Left kidney (tissue), 2 donors: ENCODE results near the gene DGKQ. TPM values are rescaled to one million over a fixed set of nuclear protein-coding genes. Genes with fewer than 3 reads are reported as not detected.
A peak's percentile ranks its signal among the peaks of the same experiment; 100 is the strongest.
"Not testable (repeated sequence)": the region's sequence is repeated elsewhere in the genome, so short reads cannot be mapped to it uniquely, and the experiment has no call there.

Experiments used
- DNase-seq: peaks from one replicate; pipeline ENCODE4 v3.0.0-alpha.2; 2013
- polyA plus RNA-seq: library from polyadenylated mRNA; unstranded; fragments of 120-200 nt; gene quantifications from one replicate; pipeline ENCODE4 v1.2.1, GENCODE V29; 2013; ENCODE audit not compliant: insufficient read length

Gene DGKQ
- polyA plus RNA-seq, 1 donor = 5.8 TPM

DNA sequence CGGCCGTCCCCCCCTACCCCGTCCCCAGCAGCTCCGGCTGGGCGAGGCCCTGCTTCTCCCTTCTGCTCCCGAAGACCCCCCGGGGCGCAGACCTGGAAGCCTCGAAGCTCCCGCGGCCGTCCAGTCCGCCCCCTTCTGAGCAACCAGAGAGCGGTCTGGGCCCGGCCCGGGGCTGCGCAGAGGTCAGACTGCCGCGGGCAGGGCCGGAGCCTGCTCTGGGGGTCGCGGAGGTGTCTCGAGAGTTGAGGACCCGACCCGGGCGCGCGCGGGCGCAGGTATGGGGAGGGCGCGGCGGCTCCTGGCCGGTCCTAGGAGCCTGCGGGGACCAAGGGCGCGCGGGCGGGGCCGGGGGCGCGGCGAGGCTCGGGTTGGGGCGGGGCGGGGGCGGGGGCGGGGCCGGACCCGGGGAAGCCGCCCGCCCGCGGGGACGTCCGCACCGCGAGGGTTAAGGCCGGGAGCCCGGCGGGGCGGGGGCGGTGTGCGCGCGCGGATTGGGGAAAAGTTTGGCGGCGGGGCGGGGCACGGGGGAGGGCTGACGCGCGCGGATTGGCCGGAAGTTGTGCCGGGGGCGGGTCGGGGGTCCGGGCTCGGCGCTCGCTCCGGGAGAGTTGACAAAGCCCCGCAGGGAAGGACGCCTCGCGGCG lies 37.8 kb upstream of the DGKQ start, which contains the start of gene FGFRL1:
FGFRL1 (plus strand) TSS at position 605 of the 644 bp plus-strand sequence. CDS start 860 bp downstream, outside the sequence.
- peak; percentile 87 for DNase-seq

GRCh38 chr4:1010395-1011021 lies 37.1 kb upstream of the DGKQ start:
- DNase-seq = no peak

- no peak for DNase-seq
Observed at GRCh38 chr4:1009542-1010394, 36.4 kb upstream of the DGKQ start.

- no peak for DNase-seq
Observed at GRCh38 chr4:1008840-1009541, 35.6 kb upstream of the DGKQ start.

GRCh38 chr4:1006856-1007255 lies 33.5 kb upstream of the DGKQ start:
- DNase-seq = no peak

- no peak for DNase-seq
Observed at GRCh38 chr4:1004557-1005485, 31.5 kb upstream of the DGKQ start.

GRCh38 chr4:1004071-1004418 lies 30.7 kb upstream of the DGKQ start:
- DNase-seq = no peak

DNA sequence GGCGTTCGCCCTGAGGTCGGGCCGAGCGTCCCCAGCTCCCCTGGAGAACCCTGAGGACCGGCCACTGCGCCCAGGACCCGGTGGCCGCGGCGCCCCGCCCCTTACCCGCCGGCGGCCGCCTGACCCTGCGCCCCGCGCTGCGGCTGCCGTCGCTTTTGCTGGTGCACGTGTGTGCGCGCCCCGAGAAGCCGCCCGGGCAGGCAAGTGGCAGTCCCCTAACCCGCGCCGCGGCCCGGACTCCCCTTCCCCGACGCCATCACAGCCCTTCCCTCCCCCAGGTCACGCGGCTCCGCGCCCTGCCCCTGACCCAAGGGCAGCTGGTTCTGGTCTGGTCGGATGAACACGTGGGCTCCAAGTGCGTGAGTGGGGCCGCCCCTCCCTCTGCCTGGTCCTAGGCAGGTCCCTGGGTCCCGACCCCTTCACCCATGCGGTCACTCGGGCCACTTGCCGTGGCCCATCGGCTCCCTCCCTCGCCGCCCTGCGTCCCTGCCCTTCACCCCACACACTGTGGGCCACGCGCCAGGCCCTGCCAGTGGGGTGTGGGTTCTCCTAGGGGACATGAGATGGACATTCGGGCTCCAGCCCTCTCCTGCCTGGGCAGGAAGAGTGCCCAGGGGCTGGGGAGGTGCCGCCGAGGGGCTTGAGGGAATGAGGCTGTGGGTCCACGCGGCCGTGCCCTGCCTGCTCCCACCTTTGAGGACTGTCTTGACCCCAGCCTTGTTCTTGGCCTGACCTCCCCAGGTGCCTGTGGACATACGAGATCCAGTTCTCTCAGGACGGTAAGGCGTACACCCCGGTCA lies 30.1 kb upstream of the DGKQ start:
- no peak for DNase-seq

DNA sequence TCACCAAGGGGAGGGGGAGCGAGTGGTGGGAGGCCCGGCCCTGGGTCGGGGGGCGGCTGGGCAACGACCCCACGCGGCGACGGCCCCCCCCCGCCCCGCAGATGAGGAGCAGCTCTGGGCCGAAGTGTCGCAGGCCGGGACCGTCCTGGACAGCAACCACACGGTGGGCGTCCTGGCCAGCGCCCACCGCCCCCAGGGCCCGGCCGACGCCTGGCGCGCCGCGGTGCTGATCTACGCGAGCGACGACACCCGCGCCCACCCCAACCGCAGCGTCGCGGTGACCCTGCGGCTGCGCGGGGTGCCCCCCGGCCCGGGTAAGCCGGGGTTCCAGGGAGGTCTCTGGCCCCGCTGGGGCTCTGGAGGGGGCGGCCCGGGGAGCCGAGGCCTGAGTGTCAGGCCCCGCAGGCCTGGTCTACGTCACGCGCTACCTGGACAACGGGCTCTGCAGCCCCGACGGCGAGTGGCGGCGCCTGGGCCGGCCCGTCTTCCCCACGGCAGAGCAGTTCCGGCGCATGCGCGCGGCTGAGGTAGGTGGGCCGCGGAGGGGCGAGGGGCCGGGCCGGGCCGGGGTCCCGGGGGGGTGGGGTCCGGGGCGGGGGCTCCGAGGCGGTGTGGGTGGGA lies 29.4 kb upstream of the DGKQ start:
- DNase-seq = no peak

- no peak for DNase-seq
Observed at GRCh38 chr4:1002131-1002630, 28.8 kb upstream of the DGKQ start.

DNA sequence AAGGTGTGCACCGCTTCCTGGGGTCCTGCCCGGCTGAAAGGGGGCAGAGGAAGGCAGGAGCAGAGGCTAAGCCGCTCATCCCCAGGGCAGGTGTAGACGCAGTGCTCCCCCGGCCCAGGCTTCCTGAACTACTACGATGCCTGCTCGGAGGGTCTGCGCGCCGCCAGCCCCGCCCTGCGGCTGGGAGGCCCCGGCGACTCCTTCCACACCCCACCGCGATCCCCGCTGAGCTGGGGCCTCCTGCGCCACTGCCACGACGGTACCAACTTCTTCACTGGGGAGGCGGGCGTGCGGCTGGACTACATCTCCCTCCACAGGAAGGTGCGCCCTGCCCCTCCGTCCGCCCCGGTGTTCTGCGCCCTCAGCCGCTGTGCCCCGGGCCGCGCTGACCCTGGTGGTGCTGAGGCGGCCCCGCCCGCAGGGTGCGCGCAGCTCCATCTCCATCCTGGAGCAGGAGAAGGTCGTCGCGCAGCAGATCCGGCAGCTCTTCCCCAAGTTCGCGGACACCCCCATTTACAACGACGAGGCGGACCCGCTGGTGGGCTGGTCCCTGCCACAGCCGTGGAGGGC lies 28.3 kb upstream of the DGKQ start:
- DNase-seq = no peak

DNA sequence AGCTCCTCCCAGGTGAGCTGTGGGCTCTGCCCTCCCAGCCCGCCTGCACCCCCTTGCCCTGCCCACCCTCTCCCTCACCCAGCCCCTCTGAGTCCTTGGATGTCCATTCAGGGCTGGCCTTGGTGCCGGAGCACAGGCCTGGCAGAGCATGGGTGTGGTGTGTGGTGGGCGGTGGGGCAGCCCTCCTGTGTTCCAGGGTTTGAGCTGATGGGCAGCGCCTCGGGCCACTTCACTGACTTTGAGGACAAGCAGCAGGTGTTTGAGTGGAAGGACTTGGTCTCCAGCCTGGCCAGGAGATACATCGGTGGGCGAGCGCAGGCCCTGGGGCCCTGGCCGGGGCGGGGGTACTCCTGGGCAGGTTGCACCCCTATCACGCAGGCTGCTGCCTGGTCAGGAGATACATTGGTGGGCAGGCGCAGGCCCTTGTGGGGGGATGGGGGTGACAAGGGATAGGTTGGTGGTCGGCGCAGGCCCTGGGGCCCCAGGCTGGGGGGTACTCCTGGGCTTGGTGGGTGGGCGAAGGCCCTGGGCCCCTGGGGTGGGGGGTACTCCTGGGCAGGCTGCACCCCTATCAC lies 27.4 kb upstream of the DGKQ start:
- no peak for DNase-seq

- no peak for DNase-seq
Observed at GRCh38 chr4:999882-1000425, 26.6 kb upstream of the DGKQ start.

DNA sequence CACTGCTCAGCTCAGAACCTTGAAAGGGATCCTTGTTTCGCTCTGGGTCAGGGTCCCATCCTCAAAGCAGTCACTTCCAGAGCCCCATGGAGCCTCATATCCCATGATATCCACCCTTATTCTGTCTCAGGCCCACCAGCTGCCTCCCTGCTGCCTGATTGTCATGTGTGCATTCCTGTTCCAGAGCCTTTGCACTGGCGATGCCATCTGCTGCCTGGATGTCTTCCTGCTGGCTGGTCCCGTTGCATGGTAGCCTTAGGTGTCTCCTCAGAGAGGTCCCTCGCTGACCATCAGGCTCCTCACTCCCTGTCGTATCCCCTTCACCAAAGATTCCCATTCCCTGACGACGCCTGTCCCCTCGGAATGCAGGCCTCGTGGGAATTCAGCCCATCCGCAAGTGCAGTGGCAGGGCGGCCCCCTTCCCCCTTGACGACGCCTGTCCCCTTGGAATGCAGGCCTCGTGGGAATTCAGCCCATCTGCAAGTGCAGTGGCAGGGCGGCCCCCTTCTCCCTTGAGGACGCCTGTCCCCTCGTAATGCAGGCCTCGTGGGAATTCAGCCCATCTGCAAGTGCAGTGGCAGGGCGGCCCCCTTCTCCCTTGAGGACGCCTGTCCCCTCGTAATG lies 26.0 kb upstream of the DGKQ start:
- DNase-seq = not testable (repeated sequence)

- no peak for DNase-seq
Observed at GRCh38 chr4:998096-998691, 24.8 kb upstream of the DGKQ start.

- no peak for DNase-seq
Observed at GRCh38 chr4:997375-998071, 24.2 kb upstream of the DGKQ start.

GRCh38 chr4:996997-997374 lies 23.6 kb upstream of the DGKQ start:
- no peak for DNase-seq
